SIG-M5 treated with dmso at 0.1 percent for 504 hours (cell line): Measurements from ENCODE around the gene TMEM63C.

Source experiments
- DNase-seq: peaks from one replicate; lab custom pipeline; 2025; ENCODE audit not compliant: unreplicated experiment; lab: John Stamatoyannopoulos, UW

The TMEM63C gene

GRCh38 chr14:77181603-77182437 lies at the start of gene TMEM63C:
Gene TMEM63C, plus strand, starts transcription at chr14:77181798. Its CDS starts 37,016 bp downstream, at chr14:77218814.
- peak; percentile 94 for DNase-seq

DNA sequence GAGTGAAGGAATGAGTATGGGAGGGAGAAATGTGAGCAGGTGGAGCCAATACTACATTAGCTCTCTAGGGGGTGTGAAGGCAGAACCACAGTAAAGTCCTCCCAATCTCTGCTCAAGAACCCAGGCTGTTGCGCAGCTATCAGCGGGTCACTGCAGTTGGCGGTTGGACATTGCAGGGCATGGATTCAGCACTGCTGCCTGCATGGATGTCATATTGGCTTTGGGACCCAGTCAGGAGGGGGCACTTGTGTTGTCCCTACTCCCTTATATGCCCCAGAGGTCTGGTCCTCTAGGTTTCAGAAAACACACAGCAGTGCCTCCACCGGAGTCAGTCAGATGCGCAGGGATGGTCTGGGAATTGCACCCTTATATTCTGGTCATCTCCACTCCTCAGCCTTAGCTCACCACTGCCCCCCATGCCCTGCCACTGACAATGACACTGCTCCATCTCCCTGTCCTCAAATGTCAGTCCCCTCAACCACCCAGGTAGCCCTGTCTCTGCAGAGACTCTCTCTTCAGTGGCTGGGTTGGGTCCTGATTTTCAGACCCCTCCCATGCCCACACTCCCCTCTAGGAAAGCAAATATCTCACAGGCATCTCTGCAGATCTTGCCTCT lies 49.6 kb upstream of the TMEM63C start:
- DNase-seq = no peak

DNA sequence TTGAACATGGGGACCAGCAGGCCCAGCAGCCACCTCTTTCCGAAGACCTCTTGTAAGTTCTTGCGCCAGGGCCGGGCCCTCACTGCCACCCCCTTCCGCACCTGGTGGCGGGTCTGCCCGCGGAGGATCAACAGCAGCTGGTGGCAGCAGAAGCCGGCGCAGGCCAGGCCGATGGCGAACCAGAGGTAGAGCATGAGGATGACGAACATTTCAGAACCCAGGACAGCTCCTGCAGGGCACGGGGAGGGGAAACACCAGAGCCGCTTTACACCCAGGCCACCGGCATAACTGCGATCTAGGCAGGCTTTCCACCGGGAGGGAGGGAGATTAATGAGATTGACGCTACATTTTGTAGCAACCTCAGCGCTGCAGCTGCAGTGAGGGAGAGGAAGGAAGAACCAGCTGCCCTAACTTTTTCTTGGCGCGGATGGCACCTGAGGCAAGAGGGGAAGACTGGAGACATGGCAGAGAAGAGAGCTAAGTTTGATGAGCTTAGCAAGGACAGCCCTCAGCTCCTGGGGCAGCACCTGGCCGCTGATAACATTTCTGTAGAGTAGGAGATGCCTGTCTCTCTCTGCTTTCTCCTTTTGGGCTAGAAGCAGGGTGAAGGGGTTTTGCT lies 47.8 kb upstream of the TMEM63C start:
- peak; percentile 69 for DNase-seq

DNA sequence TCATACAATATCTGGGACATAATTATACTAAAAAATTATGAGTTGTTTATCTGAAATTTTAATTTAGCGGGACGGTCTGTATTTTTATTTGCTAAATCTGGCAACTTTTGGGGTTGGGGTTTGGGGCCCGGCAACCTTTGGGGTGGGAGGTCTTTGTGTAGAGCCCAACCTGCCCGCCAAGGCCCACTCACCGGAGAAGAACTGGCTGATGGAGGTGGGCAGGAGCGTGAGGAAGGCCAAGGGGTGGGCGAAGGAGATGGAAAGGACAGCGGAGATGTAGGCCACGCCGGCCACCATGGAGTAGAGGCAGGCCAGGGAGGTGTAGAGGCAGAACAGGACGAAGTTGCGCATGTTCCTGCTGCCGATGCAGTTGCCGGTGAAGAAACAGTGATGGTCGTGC lies 42.6 kb upstream of the TMEM63C start:
- no peak for DNase-seq

DNA sequence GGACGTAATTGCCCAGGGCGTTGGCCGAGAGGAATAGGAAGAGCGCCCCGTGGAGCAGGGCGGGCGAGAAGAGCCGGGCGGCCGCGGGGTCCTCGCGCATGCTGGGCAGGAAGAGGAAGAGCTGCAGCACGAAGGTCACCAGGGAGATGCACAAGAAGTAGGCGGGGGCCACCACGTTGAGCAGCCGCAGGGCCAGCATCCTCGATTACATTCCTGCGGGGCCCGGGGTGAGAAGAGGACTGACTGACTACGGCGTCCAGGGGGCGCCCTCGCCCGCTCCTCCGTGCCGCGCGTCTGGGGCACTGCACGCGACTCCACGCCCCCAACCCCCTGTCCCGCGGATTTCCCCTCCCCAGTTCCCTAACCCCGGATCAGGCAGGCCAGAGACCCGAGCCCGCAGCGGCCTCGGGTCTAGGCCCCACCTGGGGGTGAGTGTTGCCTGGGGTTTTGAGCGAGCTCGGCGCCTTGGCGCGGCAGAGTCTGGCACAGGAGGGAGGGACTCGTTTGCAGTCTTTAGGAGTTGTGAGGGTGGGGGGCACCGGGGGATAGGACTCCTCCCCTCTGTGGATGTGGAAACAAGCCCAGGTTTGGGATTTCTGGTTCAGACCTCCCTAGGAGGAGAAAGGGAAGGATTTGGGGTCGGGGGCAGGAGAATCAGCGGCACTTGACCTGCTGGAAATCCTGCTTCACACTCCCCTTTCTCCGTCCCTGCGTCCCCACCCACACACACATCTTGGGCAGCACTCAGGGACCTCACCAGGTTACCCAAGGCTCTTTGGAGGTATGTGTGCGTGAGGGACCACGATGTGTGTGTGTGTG lies 41.8 kb upstream of the TMEM63C start:
- peak; percentile 35 for DNase-seq

- DNase-seq = no peak
Observed at GRCh38 chr14:77140359-77141213, 41.0 kb upstream of the TMEM63C start.

DNA sequence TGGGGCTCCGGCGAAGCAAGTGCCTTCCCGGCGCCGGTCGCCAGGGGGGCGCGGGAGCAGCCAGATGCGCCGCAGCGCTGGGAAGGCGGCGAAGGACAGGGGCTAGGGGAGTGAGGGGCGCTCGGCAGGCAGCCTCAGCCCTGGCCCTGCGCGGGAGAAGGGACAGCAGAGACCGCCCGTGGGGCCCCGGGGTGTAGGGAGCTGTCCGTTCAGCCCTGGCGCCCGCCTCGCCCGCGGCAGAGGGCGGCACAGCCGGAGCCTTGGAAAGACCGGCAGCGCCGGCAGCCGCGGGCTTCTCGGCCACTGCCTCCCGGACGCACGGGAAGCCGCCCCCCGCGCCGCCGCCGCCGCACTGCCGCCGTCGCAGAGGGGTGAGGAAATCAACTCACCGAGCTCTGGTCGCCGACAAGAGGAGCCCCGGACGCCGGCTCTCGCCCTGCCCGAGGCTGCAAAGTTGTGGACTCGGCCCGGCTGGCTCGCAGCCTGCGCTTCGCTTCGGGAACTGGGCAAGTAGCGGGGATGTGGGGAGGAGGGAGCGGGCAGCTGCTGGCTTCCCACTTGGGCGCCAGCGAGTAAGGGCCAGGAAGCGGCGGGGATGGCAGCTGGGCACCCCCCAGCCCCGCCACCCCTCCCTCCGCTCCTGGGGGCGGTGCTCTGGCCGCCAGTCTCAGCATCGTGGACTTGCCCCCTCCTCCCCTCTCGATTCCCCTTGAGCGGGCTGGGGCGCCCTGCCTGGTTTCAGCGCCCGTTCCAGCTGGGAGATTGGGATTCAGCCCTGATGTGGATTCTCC lies 40.2 kb upstream of the TMEM63C start, which contains the start of gene ZDHHC22:
ZDHHC22 (minus strand) TSS at position 578 of the 791 bp plus-strand sequence. CDS start 2,053 bp downstream, outside the sequence.
- no peak for DNase-seq

- DNase-seq = no peak
Observed at GRCh38 chr14:77142005-77142800, 39.4 kb upstream of the TMEM63C start.

DNA sequence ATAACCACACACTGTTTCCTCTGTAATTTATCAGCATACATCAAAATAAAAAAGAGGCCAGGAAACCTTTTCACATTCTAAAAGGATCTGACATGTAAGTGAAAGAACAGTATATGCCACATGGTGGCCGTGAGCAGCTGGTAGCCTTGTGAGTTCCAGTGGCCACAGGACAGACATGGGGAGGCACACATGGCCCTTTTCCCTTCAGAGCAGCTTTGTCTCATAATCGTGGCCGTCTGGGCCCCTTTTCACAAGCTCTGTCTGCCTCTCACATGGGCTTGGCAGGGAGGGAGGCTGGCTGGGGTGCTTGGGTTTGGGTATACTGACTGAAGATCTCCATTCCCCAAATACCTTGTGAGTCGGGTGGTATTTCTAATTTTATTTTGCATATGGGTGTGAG lies 38.5 kb upstream of the TMEM63C start:
- no peak for DNase-seq

DNA sequence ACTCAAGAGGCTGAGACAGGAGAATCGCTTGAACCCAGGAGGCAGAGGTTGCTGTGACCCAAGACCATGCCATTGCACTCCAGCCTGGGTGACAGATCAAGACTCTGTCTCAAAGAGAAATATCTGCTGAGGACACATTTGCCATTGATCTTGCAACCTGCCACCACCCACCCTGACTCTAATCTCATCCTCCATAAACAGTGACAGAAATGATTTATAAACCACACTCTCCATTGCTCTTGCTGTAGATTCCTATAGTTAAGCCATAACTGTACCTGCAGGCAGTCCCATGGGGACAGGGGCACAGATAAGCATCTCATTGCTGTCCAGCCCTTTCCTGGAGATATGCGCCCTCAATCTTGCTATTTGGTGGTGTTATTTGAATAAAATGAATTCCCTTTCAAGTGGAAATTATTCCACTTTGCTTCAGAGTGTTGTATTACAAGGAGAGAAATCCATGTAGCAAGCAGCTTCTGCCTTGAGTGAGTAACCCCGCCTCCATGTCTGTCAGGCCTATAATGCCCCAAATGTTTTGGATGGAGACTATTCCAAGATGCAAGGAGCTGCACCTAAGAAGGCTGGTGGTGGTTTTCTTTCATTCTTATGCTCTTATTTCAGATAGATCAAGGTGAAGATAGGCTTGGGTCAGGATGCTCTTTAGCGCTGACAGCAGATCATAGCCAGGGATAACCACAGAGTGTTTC lies 37.0 kb upstream of the TMEM63C start:
- no peak for DNase-seq

DNA sequence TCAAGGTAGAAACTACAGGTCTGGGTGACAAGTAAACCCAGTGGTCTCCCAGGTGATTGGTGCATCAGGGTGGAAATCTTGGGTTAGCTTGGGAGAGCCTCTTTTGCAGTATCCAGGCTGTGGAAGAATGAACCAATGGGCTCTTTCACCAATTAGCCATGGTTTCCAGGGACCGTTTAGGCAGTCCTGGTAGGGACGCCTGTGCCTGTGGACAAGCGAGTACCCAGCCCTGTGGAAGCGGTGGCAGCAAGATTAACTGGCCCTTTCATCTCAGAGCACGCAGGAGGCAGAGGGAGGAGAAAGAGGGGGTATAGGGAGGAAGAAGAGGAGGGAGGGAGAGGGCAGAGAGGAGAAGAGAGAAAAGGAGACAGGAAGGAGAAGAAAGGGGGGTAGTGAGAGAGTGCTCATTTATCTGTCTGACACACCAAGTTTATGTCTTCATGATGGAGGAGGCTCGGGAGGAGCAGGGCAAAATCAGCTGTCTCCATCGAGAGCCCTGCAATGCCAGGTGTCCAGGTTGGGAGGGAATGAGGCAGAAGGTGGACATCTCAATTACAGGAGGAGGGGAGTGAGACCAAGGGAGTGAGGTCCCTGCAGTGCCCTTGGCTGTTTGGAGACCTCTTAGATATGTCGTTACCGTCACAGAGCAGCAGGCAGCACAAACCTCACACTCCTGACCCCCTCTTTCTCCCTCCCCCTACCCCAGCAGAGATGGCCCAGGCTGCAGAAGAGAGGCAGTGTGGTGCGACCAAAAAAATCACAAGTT lies 35.4 kb upstream of the TMEM63C start:
- no peak for DNase-seq

GRCh38 chr14:77148510-77149231 lies 32.9 kb upstream of the TMEM63C start:
- no peak for DNase-seq

GRCh38 chr14:77151245-77151644 lies 30.4 kb upstream of the TMEM63C start:
- peak; percentile 27 for DNase-seq

GRCh38 chr14:77151918-77152588 lies 29.5 kb upstream of the TMEM63C start:
- DNase-seq = peak; percentile 72

DNA sequence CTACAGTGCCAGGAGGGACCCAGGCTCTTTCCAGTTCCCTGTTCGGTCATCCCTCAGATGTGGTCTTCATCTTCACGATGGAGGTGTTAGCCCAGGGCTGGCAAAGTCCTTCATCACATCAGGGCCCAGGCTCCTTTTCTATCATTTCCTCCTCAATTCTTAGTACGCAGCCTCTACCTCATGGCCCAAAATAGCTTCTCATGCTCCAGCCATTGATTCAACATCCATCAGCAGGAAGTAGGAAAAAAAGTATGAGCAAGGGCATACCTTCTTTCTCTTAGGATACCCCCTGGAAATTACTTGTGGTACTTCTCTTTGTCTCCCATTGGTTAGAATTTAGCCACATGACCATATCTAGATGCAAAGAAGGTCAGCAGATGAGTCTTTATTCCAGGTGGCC lies 27.8 kb upstream of the TMEM63C start:
- no peak for DNase-seq

GRCh38 chr14:77154421-77154820 lies 27.2 kb upstream of the TMEM63C start:
- DNase-seq = no peak
